Measurements from ENCODE around the gene SLC9A6. TPM values are rescaled to one million over a fixed set of nuclear protein-coding genes. Genes with fewer than 3 reads are reported as not detected.

Gene SLC9A6
- total RNA-seq, 1 donor from 2014 or later, result 15.5 TPM

DNA sequence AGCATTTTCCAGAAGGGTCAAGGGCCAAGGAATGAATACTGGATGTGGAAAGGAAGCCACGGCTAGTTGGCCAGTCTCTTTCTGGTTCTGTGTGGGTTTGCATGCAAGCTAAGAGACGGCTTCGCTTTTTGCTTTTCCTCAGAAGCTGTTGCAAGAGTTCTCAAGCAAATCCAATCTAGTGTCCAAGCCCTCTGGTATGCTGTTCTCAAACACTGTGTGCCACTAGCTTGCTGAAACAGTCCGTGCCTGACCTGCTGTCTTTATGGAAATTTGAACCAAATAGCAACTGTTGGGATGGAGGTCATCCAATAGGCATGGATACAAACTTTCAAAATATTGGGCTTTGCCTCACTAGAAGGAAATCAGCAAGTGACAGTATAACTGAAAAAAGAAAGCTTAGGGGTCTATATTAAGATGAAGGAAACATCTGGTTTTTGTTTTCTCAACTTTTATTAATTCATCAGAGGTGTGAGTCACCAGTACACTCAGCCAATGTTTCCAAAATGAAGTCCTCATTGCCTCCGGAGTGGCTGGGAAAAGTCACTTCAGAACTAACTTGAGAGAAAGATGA is 70.5 kb downstream of the SLC9A6 start:
- no peak for DNase-seq
- peaks cover 1% of the 10 kb centered on the region for H3K27me3 Mint-ChIP-seq (ENCODE audit: unreplicated experiment)
- H3K4me3 Mint-ChIP-seq (ENCODE audit: unreplicated experiment), result no peak overlapping the region
- no peak overlapping the region for H3K27ac Mint-ChIP-seq (ENCODE audit: unreplicated experiment)
- no peak for TF ChIP-seq CTCF (IDR thresholded peaks at IDR 0.05; ENCODE audit: partially characterized antibody, unreplicated experiment)
- no peaks in the 10 kb centered on the region for H3K9me3 Mint-ChIP-seq (ENCODE audit: unreplicated experiment)
- no peaks in the 10 kb centered on the region for H3K36me3 Mint-ChIP-seq (ENCODE audit: unreplicated experiment)
- H3K4me1 Mint-ChIP-seq (ENCODE audit: low read depth, unreplicated experiment), result no peaks in the 10 kb centered on the region

DNA sequence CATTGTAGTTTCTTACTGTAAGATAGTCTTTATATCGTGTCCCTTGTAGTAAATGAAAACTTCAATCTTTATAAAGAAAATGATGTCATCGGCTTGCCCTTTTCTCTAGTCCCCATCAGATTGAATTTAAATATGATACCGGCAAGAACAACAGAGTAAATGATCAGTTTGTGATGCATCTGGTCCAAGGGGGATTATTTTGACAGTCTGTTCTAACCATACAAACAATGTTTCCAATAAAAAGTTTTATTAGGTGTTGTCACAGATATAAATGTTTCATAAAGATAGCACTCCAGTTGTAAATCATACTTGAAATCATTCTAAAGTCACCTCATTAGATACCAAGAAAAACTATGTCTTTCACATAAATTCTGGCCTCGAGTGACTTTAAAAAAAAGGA is 72.3 kb downstream of the SLC9A6 start:
- TF ChIP-seq CTCF (IDR thresholded peaks at IDR 0.05; ENCODE audit: partially characterized antibody, unreplicated experiment), result no peak
- H3K4me3 Mint-ChIP-seq (ENCODE audit: unreplicated experiment), result no peak overlapping the region
- no peaks in the 10 kb centered on the region for H3K36me3 Mint-ChIP-seq (ENCODE audit: unreplicated experiment)
- H3K27ac Mint-ChIP-seq (ENCODE audit: unreplicated experiment), result no peak overlapping the region
- H3K27me3 Mint-ChIP-seq (ENCODE audit: unreplicated experiment), result peaks cover 1% of the 10 kb centered on the region
- DNase-seq, result no peak
- no peaks in the 10 kb centered on the region for H3K9me3 Mint-ChIP-seq (ENCODE audit: unreplicated experiment)
- peaks cover 2% of the 10 kb centered on the region for H3K4me1 Mint-ChIP-seq (ENCODE audit: low read depth, unreplicated experiment)

DNA sequence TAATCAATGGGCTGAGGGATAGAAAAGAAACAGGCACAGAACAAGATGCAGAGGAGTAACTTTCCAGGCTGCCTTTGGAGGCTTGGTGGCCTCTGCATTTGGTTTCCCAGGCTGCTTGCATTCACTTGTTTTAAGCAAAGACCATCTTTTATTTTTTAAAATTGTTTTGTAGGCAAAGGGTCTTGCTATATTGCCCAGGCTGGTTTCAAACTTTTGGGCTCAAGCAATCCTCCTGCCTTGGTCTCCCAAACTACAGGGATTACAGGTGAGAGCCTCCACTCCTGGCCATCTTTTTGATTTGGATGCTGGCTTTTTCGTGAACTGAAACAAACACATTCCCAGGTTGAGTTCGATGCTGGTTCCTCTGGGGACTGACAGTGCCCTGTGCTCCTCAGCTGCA is 74.1 kb downstream of the SLC9A6 start:
- H3K9me3 Mint-ChIP-seq (ENCODE audit: unreplicated experiment), result peaks cover 1% of the 10 kb centered on the region
- no peaks in the 10 kb centered on the region for H3K36me3 Mint-ChIP-seq (ENCODE audit: unreplicated experiment)
- no peak overlapping the region for H3K27ac Mint-ChIP-seq (ENCODE audit: unreplicated experiment)
- peaks cover 12% of the 10 kb centered on the region for H3K4me1 Mint-ChIP-seq (ENCODE audit: low read depth, unreplicated experiment)
- no peak overlapping the region for H3K4me3 Mint-ChIP-seq (ENCODE audit: unreplicated experiment)
- TF ChIP-seq CTCF (IDR thresholded peaks at IDR 0.05; ENCODE audit: partially characterized antibody, unreplicated experiment), result no peak
- peaks cover 1% of the 10 kb centered on the region for H3K27me3 Mint-ChIP-seq (ENCODE audit: unreplicated experiment)
- no peak for DNase-seq

- no peak for TF ChIP-seq CTCF (IDR thresholded peaks at IDR 0.05; ENCODE audit: partially characterized antibody, unreplicated experiment)
- Mint-ChIP-seq H3K27ac (ENCODE audit: unreplicated experiment) (no peak overlapping the region), H3K27me3 (ENCODE audit: unreplicated experiment) (peaks cover 8% of the 10 kb centered on the region), H3K4me3 (ENCODE audit: unreplicated experiment) (no peak overlapping the region), H3K9me3 (ENCODE audit: unreplicated experiment) (peaks cover 7% of the 10 kb centered on the region), H3K4me1 (ENCODE audit: low read depth, unreplicated experiment) (peaks cover 23% of the 10 kb centered on the region), H3K36me3 (ENCODE audit: unreplicated experiment) (no peaks in the 10 kb centered on the region)
- no peak for DNase-seq
Observed at GRCh38 chrX:136061286-136061685, 76.1 kb downstream of the SLC9A6 start.

- Mint-ChIP-seq H3K4me3 (ENCODE audit: unreplicated experiment) (no peak overlapping the region), H3K9me3 (ENCODE audit: unreplicated experiment) (peaks cover 7% of the 10 kb centered on the region), H3K27me3 (ENCODE audit: unreplicated experiment) (peaks cover 8% of the 10 kb centered on the region), H3K36me3 (ENCODE audit: unreplicated experiment) (no peaks in the 10 kb centered on the region), H3K4me1 (ENCODE audit: low read depth, unreplicated experiment) (peaks cover 23% of the 10 kb centered on the region), H3K27ac (ENCODE audit: unreplicated experiment) (no peak overlapping the region)
- no peak for DNase-seq
- no peak for TF ChIP-seq CTCF (IDR thresholded peaks at IDR 0.05; ENCODE audit: partially characterized antibody, unreplicated experiment)
Observed at GRCh38 chrX:136061696-136062095, 76.5 kb downstream of the SLC9A6 start.

All from glutamatergic neuron (in vitro differentiated cells).